22Rv1 (cell line): ENCODE results near the gene PTPRM.

Experiments used
- CTCF ChIP-seq: fragments of 450-650 bp; IDR thresholded peaks from 2 replicates; pipeline ENCODE4 v1.5.1; 2017; ENCODE audit warnings: mild to moderate bottlenecking
- ZFX ChIP-seq: fragments of 450-650 bp; IDR thresholded peaks from 2 replicates; pipeline ENCODE4 v1.6.1; 2017; ENCODE audit warnings: antibody characterized with exemption, borderline replicate concordance

GRCh38 chr18:7671105-7671504 lies 104.0 kb downstream of the PTPRM start:
- TF ChIP-seq CTCF (no peak), ZFX (no peak)
